GM12891 (cell line): ENCODE results near the gene DENND5B.
"Not testable (repeated sequence)": the region's sequence is repeated elsewhere in the genome, so short reads cannot be mapped to it uniquely, and the experiment has no call there.

ENCODE experiments used
- DNase-seq: peaks from one replicate; pipeline ENCODE4 v3.0.0; 2011; ENCODE audit warnings: low spot score; ENCODE audit not compliant: insufficient read length
- FAIRE-seq: peaks from 2 replicates; lab custom pipeline; 2011; peaks lifted over from hg19 to GRCh38; lab: Jason Lieb, UNC
- PAX5 ChIP-seq: IDR thresholded peaks from 2 replicates; pipeline ENCODE4 v1.6.1; 2011; ENCODE audit warnings: low read length, moderate library complexity, mild to moderate bottlenecking; ENCODE audit not compliant: insufficient read depth, severe bottlenecking
- POLR2A ChIP-seq: IDR thresholded peaks from 2 replicates; pipeline ENCODE4 v1.6.1; 2011; ENCODE audit warnings: low read depth, low read length, control low read depth
- POLR2AphosphoS5 ChIP-seq: IDR thresholded peaks from 2 replicates; pipeline ENCODE4 v1.6.1; 2011; ENCODE audit warnings: low read depth, low read length, control low read depth
- POU2F2 ChIP-seq: IDR thresholded peaks from 2 replicates; pipeline ENCODE4 v1.6.1; 2011; ENCODE audit warnings: low read depth, mild to moderate bottlenecking, control low read depth, low read length, moderate library complexity
- SPI1 ChIP-seq: IDR thresholded peaks from 2 replicates; pipeline ENCODE4 v1.6.1; 2011; ENCODE audit warnings: low read depth, low read length, control low read depth
- TAF1 ChIP-seq: IDR thresholded peaks from 2 replicates; pipeline ENCODE4 v1.6.1; 2011; ENCODE audit warnings: low read depth, low read length, control low read depth

DENND5B gene

GRCh38 chr12:31491841-31492598, 98.9 kb downstream of the DENND5B start:
- no peak for FAIRE-seq
- no peak for TF ChIP-seq TAF1
- TF ChIP-seq SPI1 = no peak
- TF ChIP-seq POLR2A = no peak
- no peak for TF ChIP-seq POLR2AphosphoS5
- TF ChIP-seq PAX5 = no peak
- TF ChIP-seq POU2F2 = no peak
- DNase-seq = no peak

DNA sequence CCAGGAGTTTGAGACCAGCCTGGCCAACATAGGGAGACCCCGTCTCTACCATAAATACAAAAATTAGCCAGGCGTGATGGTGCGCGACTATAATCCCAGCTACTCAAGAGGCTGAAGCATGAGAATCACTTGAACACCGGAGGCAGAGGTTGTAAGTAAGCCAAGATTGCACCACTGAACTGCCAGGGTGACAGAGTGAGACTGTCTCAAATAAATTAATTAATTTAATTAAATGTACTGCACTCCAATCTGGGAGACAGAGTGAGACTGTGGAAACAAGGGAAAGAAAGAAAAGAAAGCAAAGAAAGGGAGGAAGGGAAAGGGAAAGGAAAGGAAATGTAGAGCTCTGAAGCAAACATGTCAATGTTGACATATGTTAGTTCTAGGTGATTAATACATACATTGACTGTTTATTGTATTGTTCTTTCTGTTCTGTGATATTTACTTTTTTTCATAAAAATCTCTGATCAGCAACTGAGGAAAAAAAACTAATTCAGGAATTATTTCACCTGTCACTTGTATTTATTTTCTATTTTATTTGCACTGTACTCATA, 99.6 kb downstream of the DENND5B start:
- DNase-seq (no peak), FAIRE-seq (no peak)
- TF ChIP-seq TAF1 = no peak
- TF ChIP-seq POLR2AphosphoS5 = no peak
- TF ChIP-seq SPI1 = no peak
- no peak for TF ChIP-seq POLR2A
- TF ChIP-seq POU2F2 = no peak
- no peak for TF ChIP-seq PAX5

DNA sequence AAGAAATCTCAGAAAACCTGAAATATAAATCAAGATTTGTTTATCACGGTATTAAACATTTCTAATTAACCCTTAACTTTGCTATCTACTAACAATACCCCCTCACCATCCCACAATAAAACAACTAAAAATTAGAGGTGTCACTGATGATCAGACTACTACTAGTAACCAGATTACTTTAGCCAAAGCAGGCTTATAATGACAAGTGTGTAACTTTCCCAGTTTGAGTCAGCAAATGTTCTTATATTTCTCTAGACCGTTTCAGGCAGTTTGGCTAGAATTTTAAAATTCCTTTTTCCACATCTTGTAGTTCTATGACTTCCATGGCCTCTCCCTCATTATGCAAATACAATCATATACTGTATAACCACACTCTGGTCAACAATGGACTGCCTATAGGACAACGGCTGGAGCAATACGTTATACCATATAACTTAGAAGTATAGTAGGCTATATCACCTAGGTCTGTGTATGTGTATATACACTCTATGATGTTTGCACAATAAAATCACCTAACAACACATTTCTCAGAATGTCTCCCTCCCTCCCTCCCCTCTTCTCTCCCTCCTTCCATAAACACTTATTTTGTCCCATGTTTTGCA, 102.1 kb downstream of the DENND5B start:
- no peak for TF ChIP-seq SPI1
- TF ChIP-seq POLR2AphosphoS5 = no peak
- no peak for DNase-seq
- FAIRE-seq = peak; percentile 20

GRCh38 chr12:31485571-31485970, 105.4 kb downstream of the DENND5B start:
- DNase-seq (no peak), FAIRE-seq (no peak)
- TF ChIP-seq PAX5 (no peak), POU2F2 (no peak), SPI1 (no peak), POLR2AphosphoS5 (no peak), TAF1 (no peak)

- TF ChIP-seq POU2F2 (no peak), SPI1 (no peak), POLR2A (no peak), TAF1 (no peak), POLR2AphosphoS5 (no peak)
- no peak for FAIRE-seq
- DNase-seq = no peak
These were observed 108.1 kb downstream of the DENND5B start for GRCh38 chr12:31482816-31483215.

DNA sequence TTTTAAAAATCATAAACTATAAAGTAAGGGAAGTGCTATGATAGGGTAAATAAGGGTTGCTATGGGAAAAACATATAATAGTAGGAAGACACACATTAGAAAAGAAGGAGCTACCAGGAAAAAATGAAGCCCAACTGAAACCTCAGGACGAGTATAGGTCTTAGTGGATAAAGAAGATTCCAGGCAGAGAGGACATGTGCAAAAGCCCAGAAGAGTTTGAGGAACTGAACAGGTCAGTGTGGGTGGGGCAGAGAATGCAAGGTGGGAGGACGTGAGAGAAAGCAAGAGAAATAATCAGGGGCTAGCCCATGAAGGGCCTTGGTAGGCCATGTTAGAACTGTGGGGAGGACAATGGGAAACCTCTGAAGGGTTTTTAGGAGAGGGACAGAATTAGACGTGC, 109.5 kb downstream of the DENND5B start:
- TF ChIP-seq POU2F2 = no peak
- TF ChIP-seq POLR2AphosphoS5 = no peak
- TF ChIP-seq POLR2A = no peak
- peak; percentile 59 for TF ChIP-seq SPI1
- no peak for TF ChIP-seq PAX5
- no peak for TF ChIP-seq TAF1
- no peak for DNase-seq
- no peak for FAIRE-seq

- FAIRE-seq (peak; percentile 38), DNase-seq (no peak)
- no peak for TF ChIP-seq TAF1
These were observed 111.3 kb downstream of the DENND5B start for GRCh38 chr12:31479516-31480210.

DNA sequence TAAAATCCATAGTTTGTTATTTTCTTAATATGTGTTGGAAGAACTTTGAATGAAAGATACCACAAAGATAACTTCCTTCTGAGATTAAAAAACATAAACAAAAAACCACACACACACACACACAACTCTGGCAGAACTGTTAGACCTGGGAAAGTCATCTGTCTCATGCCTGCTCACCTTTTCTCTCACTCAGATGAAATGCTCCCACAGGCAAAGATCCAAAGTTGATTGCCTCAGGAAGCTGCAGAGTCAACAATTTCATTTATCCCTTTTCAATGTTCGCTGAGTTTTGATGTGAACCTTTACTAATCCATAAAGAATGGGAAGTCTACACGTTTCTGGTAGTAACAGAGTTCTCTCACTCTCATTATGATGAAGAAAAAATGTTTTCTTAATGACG, 112.0 kb downstream of the DENND5B start:
- no peak for FAIRE-seq
- TF ChIP-seq PAX5 (no peak), POLR2A (no peak), POU2F2 (no peak), SPI1 (no peak), POLR2AphosphoS5 (no peak), TAF1 (no peak)
- no peak for DNase-seq

DNA sequence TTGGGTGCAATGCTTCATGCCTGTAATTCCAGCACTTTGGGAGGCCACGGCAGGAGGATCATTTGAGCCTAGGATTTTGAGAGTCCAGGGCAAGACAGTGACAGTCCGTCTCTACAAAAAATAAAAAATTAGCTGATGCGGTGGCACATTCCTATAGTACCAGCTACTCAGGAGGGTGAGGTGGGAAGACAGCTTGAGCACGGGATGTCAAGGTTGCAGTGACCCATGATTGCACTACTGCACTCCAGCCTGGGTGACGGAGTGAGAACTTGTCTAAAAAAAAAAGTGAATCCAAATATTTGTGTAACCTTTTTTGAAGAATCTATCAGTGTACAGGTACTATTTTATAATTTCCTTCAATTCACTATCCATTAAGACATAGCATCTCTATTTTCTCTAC, 112.5 kb downstream of the DENND5B start:
- TF ChIP-seq POLR2A (no peak), POLR2AphosphoS5 (no peak), POU2F2 (no peak), PAX5 (no peak), TAF1 (no peak), SPI1 (no peak)
- DNase-seq (no peak), FAIRE-seq (no peak)

DNA sequence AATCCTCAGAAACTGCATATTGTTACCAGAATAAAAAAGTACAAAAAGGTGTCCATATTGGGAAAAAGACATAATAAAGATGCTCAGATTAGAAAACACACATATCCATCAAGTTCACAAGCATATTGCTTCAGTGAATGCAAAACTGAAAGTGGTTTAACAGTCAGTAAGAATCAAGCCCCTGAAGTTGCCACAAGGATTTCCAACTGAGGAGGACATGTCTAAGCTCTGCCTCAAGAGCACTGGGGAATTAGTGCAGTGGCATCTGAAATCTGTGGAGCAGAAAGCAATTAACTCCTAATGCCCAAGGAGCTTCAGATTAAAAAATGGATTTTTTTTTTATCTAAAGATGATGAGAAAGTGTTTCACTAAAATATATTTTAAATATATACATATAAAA, 113.2 kb downstream of the DENND5B start:
- DNase-seq (no peak), FAIRE-seq (peak; percentile 56)
- TF ChIP-seq POLR2AphosphoS5 (no peak), POU2F2 (no peak), PAX5 (no peak), SPI1 (no peak), POLR2A (no peak), TAF1 (no peak)

DNA sequence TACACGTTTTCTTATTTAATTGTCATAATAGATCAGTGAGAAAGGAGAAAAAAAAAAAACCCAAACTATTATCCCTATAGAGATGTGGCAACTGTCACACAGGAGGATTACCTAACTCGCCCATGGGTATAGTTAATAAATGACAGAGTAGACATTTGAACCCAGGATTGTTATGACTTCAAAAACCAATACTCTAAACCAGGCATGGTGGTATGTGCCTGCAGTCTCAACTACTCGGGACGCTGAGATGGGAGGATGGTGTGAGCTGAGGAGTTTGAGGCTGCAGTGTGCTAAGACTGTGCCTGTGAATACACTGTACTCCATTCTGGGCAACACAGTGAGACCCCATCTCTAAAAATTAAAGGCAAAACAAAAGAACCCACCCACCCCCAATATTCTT, 114.5 kb downstream of the DENND5B start:
- no peak for FAIRE-seq
- no peak for DNase-seq
- TF ChIP-seq POLR2A (no peak), POU2F2 (no peak), SPI1 (no peak), TAF1 (no peak), PAX5 (no peak), POLR2AphosphoS5 (no peak)

DNA sequence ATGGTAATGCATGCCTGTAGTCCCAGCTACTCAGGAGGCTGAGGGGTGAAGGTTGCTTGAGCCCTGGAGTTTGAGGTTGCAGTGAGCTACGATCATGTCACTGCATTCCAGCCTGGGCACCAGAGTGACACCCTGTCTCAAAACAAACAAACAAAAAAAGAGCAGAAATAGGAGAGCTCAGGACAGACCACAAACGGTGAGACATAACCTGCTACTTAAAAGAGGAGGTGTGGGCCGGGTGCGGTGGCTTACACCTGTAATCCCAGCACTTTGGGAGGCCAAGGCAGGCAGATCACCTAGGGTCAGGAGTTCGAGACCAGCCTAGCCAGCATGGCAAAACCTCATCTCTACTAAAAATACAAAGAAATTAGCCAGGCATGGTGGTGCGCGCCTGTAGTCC, 115.3 kb downstream of the DENND5B start:
- not testable (repeated sequence) for FAIRE-seq, DNase-seq
